ENCODE measurements around the gene ENO4. TPM values are rescaled to one million over a fixed set of nuclear protein-coding genes. Genes with fewer than 3 reads are reported as not detected.

ENO4 gene
- total and polyA plus RNA-seq, 2 experiments from 2014 or later: 0.24 to 0.44 TPM

DNA sequence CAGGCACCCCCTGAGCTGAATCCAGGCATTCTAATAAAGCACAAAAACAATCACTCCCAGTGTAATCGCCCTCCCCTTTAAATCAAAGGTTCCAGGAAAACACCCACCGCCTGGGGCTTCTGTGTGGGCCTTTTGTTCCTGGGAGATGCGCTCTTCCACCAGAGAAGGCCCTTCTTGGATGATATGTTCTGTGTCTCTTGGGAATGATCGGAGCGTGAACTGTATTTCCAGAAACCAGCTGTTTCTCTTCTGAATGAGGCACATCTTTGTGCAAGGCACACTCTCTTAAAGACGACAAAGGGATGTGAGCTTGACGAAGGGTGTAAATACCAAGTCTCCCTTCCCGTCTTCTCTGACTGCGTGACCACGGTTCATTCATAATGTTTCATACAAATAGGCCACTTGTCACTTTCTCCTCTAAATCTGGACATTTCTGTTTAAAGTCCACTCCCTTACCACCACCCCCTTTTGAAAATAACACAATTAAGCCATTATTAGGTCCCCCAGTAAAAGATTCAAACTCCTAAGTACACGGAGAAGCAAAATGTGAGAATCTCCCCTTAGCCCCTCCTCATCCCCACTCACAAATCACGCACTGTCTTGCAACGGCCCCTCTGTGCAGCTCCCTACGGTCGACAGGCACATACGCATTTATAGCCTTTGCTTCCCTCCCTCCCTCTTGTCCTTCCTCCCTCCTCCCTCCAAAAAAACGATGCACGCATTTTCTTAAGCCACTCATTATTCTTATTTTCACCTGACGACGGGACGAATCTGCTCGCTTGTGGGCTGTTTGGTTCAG lies 45.6 kb upstream of the ENO4 start:
- H3K4me3 Mint-ChIP-seq: no peak overlapping the region
- no peak for TF ChIP-seq EZH2 (IDR thresholded peaks at IDR 0.05; ENCODE audit: low read depth, unreplicated experiment)
- ATAC-seq: no peak
- H3K79me2 ChIP-seq (replicated peaks; ENCODE audit: insufficient read depth): no peaks in the 10 kb centered on the region
- H3K36me3 Mint-ChIP-seq (ENCODE audit: low read depth): no peaks in the 10 kb centered on the region
- H3K36me3 ChIP-seq (ENCODE audit: insufficient read depth): no peaks in the 10 kb centered on the region
- peaks cover 11% of the 10 kb centered on the region for H3K27me3 Mint-ChIP-seq (ENCODE audit: insufficient read depth, low read depth, poor library complexity)
- H3K9me3 Mint-ChIP-seq: no peaks in the 10 kb centered on the region; the same call in 2 of the 3 replicates
- no peaks in the 10 kb centered on the region for H4K20me1 ChIP-seq (replicated peaks; ENCODE audit: insufficient read depth)
- no peaks in the 10 kb centered on the region; the same call in 1 of the 2 replicates for H3K27me3 ChIP-seq (ENCODE audit: insufficient read depth)
- no peak for DNase-seq (ENCODE audit: low spot score)
- 0 out of 2 replicates have a peak overlapping the region, but pooled peaks have one; percentile 10 for H2AFZ ChIP-seq
- no peak overlapping the region for H3K27ac Mint-ChIP-seq
- H3K4me2 ChIP-seq: no peak overlapping the region
- H3F3A ChIP-seq (replicated peaks; ENCODE audit: low read depth): no peaks in the 10 kb centered on the region
- H3K9me2 ChIP-seq (ENCODE audit: insufficient read depth): no peaks in the 10 kb centered on the region
- peaks cover 16% of the 10 kb centered on the region for H3K4me1 ChIP-seq (ENCODE audit: insufficient read depth)
- no peak overlapping the region for H3K27ac ChIP-seq (ENCODE audit: low read depth)
- no peak overlapping the region for H3K4me3 ChIP-seq
- peaks cover 30% of the 10 kb centered on the region for H3K4me1 Mint-ChIP-seq

DNA sequence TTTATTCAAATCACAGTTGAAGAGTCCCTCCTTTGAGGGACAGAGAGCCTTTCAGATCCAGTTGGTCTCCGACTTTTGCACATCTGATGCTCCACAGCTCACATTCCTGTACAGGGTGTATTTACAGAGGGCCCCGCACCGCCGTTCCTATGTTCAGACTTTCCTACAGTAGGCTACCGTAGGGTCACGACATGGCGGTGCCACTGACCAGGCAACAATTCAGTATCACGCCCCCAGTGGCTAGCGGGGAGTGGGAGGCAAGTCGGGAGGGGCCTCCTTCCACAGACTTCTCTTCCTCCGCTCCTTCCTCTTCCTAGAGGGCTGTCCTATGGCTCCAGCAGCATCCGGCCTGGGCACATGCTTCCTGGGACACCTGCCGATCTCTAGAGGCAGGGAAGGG lies 40.6 kb upstream of the ENO4 start:
- H3K36me3 Mint-ChIP-seq (ENCODE audit: low read depth): peaks cover 4% of the 10 kb centered on the region; the same call in 1 of the 3 replicates
- Histone ChIP-seq H3K4me2 (no peak overlapping the region), H3K27me3 (ENCODE audit: insufficient read depth) (no peaks in the 10 kb centered on the region; the same call in 1 of the 2 replicates), H3F3A (replicated peaks; ENCODE audit: low read depth) (no peaks in the 10 kb centered on the region), H3K27ac (ENCODE audit: low read depth) (no peak overlapping the region), H3K79me2 (replicated peaks; ENCODE audit: insufficient read depth) (no peaks in the 10 kb centered on the region), H3K36me3 (ENCODE audit: insufficient read depth) (no peaks in the 10 kb centered on the region), H4K20me1 (replicated peaks; ENCODE audit: insufficient read depth) (no peaks in the 10 kb centered on the region), H3K4me3 (no peak overlapping the region), H2AFZ (no peak overlapping the region), H3K4me1 (ENCODE audit: insufficient read depth) (no peaks in the 10 kb centered on the region), H3K9me2 (ENCODE audit: insufficient read depth) (no peaks in the 10 kb centered on the region)
- H3K4me1 Mint-ChIP-seq: peaks cover 11% of the 10 kb centered on the region
- TF ChIP-seq EZH2 (IDR thresholded peaks at IDR 0.05; ENCODE audit: low read depth, unreplicated experiment): no peak
- no peak for TF ChIP-seq POLR2AphosphoS5 (IDR thresholded peaks at IDR 0.05; ENCODE audit: low read depth)
- H3K9me3 Mint-ChIP-seq: no peaks in the 10 kb centered on the region; the same call in 1 of the 3 replicates
- H3K4me3 Mint-ChIP-seq: no peak overlapping the region
- DNase-seq (ENCODE audit: low spot score): no peak
- no peak for ATAC-seq
- H3K27ac Mint-ChIP-seq: no peak overlapping the region
- peaks cover 12% of the 10 kb centered on the region for H3K27me3 Mint-ChIP-seq (ENCODE audit: insufficient read depth, low read depth, poor library complexity)

DNA sequence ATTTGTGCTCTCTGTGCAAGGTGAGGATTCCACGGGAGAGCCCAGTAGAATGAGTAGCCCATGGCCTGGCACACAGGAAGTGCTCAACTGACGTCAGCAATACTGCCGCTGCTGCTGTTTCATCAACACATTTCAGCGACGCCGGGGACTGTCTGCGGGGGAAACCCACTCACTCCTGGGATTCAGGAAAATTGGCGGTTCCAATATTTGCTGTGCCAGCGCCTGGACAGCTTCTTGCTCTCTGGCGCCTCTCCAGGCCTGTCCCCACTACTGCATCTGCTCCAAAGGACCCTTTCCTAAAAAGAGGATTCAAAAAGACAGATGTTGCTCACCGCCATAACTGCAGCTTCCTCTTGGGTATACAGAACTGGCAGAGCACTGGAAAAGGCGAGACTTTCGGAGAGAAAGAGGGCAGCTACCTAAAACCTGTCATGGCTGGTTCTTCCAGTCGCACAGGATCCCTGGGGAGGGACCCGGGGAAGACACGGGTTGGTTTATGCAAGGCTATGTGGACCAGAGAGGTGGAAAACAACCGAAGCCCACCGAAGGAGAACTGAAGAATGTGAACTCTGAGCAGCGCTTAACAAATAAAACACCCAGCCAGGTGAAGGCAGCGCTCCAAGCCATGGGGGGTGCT lies 39.7 kb upstream of the ENO4 start:
- ATAC-seq: peak; percentile 84
- Histone ChIP-seq H3K36me3 (ENCODE audit: insufficient read depth) (no peaks in the 10 kb centered on the region), H3F3A (replicated peaks; ENCODE audit: low read depth) (no peaks in the 10 kb centered on the region), H3K4me1 (ENCODE audit: insufficient read depth) (0 out of 2 replicates have a peak, but pooled peaks cover 3% of the 10 kb centered on the region), H3K79me2 (replicated peaks; ENCODE audit: insufficient read depth) (no peaks in the 10 kb centered on the region), H3K4me3 (no peak overlapping the region), H3K4me2 (0 out of 2 replicates have a peak overlapping the region, but pooled peaks have one; percentile 43), H2AFZ (peak overlapping the region; percentile 82; the same call in 1 of the 2 replicates), H4K20me1 (replicated peaks; ENCODE audit: insufficient read depth) (no peaks in the 10 kb centered on the region), H3K27ac (ENCODE audit: low read depth) (no peak overlapping the region), H3K27me3 (ENCODE audit: insufficient read depth) (no peaks in the 10 kb centered on the region; the same call in 1 of the 2 replicates), H3K9me2 (ENCODE audit: insufficient read depth) (no peaks in the 10 kb centered on the region)
- Mint-ChIP-seq H3K36me3 (ENCODE audit: low read depth) (peaks cover 4% of the 10 kb centered on the region; the same call in 1 of the 3 replicates), H3K9me3 (no peaks in the 10 kb centered on the region; the same call in 1 of the 3 replicates), H3K27ac (no peak overlapping the region), H3K4me3 (no peak overlapping the region), H3K27me3 (ENCODE audit: insufficient read depth, low read depth, poor library complexity) (peaks cover 12% of the 10 kb centered on the region), H3K4me1 (peaks cover 12% of the 10 kb centered on the region)
- DNase-seq (ENCODE audit: low spot score): peak; percentile 80
- TF ChIP-seq ZNF462 (CRISPR knock-in tag; IDR thresholded peaks at IDR 0.05): no peak
- peak; percentile 67 to 78 for TF ChIP-seq CTCF (conservative IDR thresholded peaks at IDR 0.05; ENCODE audit: low read depth in 2 of 2)
